Medulla oblongata (tissue), 1 donor: Measurements from ENCODE around the gene AK1.

Source experiments
- DNase-seq: peaks from one replicate; pipeline ENCODE4 v3.0.0-alpha.2; 2015; ENCODE audit errors: extremely low spot score

The AK1 gene

GRCh38 chr9:127818574-127818973 lies 58.9 kb downstream of the AK1 start:
- no peak for DNase-seq

DNA sequence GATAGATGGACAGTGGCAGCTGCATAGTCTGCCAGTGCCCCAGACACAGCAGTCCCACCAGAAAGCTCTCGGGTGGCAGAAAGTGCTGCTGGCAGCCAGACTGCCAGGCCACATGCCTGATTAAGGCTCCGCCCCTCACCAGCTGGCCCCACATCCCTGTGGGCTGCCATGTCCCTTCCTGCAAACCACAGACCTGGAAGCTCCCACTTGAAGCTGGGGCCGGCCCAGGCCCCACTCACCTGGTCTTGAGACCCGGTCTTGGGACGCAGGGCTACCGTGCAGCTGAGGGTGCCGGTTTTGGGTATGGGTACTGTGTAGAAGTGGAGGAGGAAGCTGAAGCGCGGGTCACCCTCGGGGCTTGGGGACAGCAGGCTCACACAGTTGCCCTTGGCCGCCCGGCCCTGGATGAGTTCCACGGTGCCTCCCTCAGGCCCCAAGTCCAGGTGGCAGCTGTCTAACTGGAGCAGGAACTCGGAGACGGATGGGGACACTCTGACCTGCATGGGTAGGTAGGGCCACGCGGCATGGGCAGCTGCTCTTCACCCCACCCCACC lies 59.5 kb downstream of the AK1 start:
- no peak for DNase-seq

- DNase-seq = no peak
Observed at GRCh38 chr9:127816728-127817127, 60.7 kb downstream of the AK1 start.
